Heart left ventricle (tissue), 16 donors: ENCODE measurements around the gene PSEN1. TPM values are rescaled to one million over a fixed set of nuclear protein-coding genes. Genes with fewer than 3 reads are reported as not detected.
A peak's percentile ranks its signal among the peaks of the same experiment; 100 is the strongest.

Source experiments
- ATAC-seq, 4 donors: fragments of 200-7000 bp; cut with Tn5 transposase; one replicate each; pipeline ENCODE4 v1.9.1; 2020 to 2022; ENCODE audit warnings: moderate library complexity in 4 of 4, mild to moderate bottlenecking in 3 of 4, moderate number of reproducible peaks in 1 of 4
- DNase-seq, 5 donors: peaks; one replicate each; pipeline ENCODE4 v3.0.0-alpha.2; 2020
- H3K27ac ChIP-seq, 12 donors: fragments of 200-600 bp; sonication (generic) in 4 of 12; one replicate each; pipeline versions ENCODE4 v1.5.0 to v1.8.0; 2016 to 2022; ENCODE audit warnings: mild to moderate bottlenecking in 2 of 12
- H3K27me3 ChIP-seq, 9 donors: fragments of 200-600 bp; sonication (generic) in 2 of 9; one replicate each; pipeline versions ENCODE4 v1.5.1 to v1.8.0; 2016 to 2022; ENCODE audit warnings: mild to moderate bottlenecking in 3 of 9
- H3K36me3 ChIP-seq, 9 donors: fragments of 200-600 bp; sonication (generic) in 2 of 9; one replicate each; pipeline versions ENCODE4 v1.5.0 to v1.8.0; 2018 to 2022; ENCODE audit warnings: mild to moderate bottlenecking in 2 of 9
- H3K4me1 ChIP-seq, 12 donors: fragments of 200-600 bp; sonication (generic) in 4 of 12; one replicate each; pipeline versions ENCODE4 v1.5.0 to v1.8.0; 2016 to 2022; ENCODE audit warnings: mild to moderate bottlenecking in 3 of 12
- H3K4me3 ChIP-seq, 12 donors: fragments of 200-600 bp; sonication (generic) in 4 of 12; one replicate each; pipeline versions ENCODE4 v1.5.0 to v1.8.0; 2017 to 2022; ENCODE audit warnings: mild to moderate bottlenecking in 9 of 12, moderate library complexity in 4 of 12
- H3K9me3 ChIP-seq, 12 donors: fragments of 200-600 bp; sonication (generic) in 4 of 12; one replicate each; pipeline versions ENCODE4 v1.5.0 to v1.8.0; 2016 to 2022; ENCODE audit warnings: mild to moderate bottlenecking in 1 of 12
- CTCF ChIP-seq, 12 donors: fragments of 200-600 bp; sonication (generic) in 4 of 12; IDR thresholded peaks; one replicate each; pipeline versions ENCODE4 v1.5.0 to v1.8.0; 2018 to 2022; ENCODE audit warnings: antibody characterized with exemption in 12 of 12, mild to moderate bottlenecking in 5 of 12
- POLR2A ChIP-seq, 2 donors: fragments of 450-650 bp; IDR thresholded peaks; one replicate each; pipeline ENCODE4 v1.6.1; 2017; ENCODE audit warnings: antibody characterized with exemption in 2 of 2, mild to moderate bottlenecking in 2 of 2, moderate library complexity in 2 of 2
- WGBS, 4 donors: extraction: QIAGEN DNeasy Blood & Tissue Kit in 2 of 4; methylation state at CpG; one replicate each; pipeline versions ENCODE4 v1.1.5 to v1.1.7; 2013 to 2018; 5-methylcytosine and 5-hydroxymethylcytosine counted together
- intact Hi-C, 10 donors: fragments of 100-400 bp; cut with DNase I; formaldehyde crosslinking; loops; one replicate each; pipeline versions ENCODE4 v1.11.1 to v1.14.2; 2022
- polyA plus RNA-seq, 2 donors: library from polyadenylated mRNA; stranded (reverse); fragments of 200-250 nt; gene quantifications; one replicate each; pipeline ENCODE4 v1.2.3, GENCODE V29; 2013
- total RNA-seq, 9 donors: library from RNA; depleted of rRNA in 2 of 9; stranded (reverse); fragments of >200 nt in 2 of 9; fragmentation: NEBNext Ultra II Directional in 3 of 9; extraction: Animal tissue kit (Norgen Biotek cat#: 25700) in 3 of 9; gene quantifications; one replicate each; pipeline versions ENCODE4 v1.1.0 to v1.2.4, GENCODE V29; 2016 to 2023
- donor health status: ischemic (EF 13 %, LVEDD 7.1; RV severe dilation, severe dysfunction).
- donor health status: healthy with polysubstance abuse.
- donor health status: DM: no; HTN: yes; CAD: no.
- donor health status: DM: no; HTN: no; CAD: no.
- donor health status: ischemic (EF 25% LVEDD 6.9; RV normal size, moderate dysfunction).
- donor health status: ischemic (EF 25% LVEDD 5.7; RV mildly dilated, moderate dysfunction).
- donor health status: healthy.
- donor health status: DM: yes; HTN: yes; CAD: no.
- donor health status: ischemic (EF 35%, LVEDD 5.7; RV mildly dilated, moderate dysfunction).
- donor health status: nonischemic (EF 11% LVEDD 7.7; RV severe dilation, severe dysfunction).
- donor health status: DM: yes; HTN: yes; CAD: no.
- donor health status: PGD.
- donor health status: ischemic (EF 29% LVEDD 5.4; RV normal size, mild dysfunction).
- donor health status: nonischemic (EF 23%, LVEDD 6.1; RV moderate dilation, normal function).

PSEN1 gene
- total and polyA plus RNA-seq, 11 donors = 11.6 to 44.1 (median 22.4) TPM

GRCh38 chr14:73143617-73144016 is 7.3 kb downstream of the PSEN1 start:
- Histone ChIP-seq H3K9me3 (no peaks in the 10 kb centered on the region), H3K27me3 (no peaks in the 10 kb centered on the region), H3K4me1 (peaks cover 0 to 23% (median 9%) of the 10 kb centered on the region in 12 donors), H3K4me3 (no peak overlapping the region), H3K27ac (peak overlapping the region in 1 of 12 donors; percentile 5), H3K36me3 (peaks cover 0 to 15% (median 11%) of the 10 kb centered on the region in 9 donors)
- intact Hi-C loops = no loop called here
- no peak for TF ChIP-seq POLR2A (IDR thresholded peaks at IDR 0.05)
- TF ChIP-seq CTCF (IDR thresholded peaks at IDR 0.05) = no peak
- DNase-seq (no peak), ATAC-seq (no peak)
- WGBS, 4 donors = 91 to 97% (median 92%) methylated on average over 3 of the region's 3 CpGs

- H3K4me1 ChIP-seq = peaks cover 0 to 22% (median 8%) of the 10 kb centered on the region in 12 donors
- no peak overlapping the region for H3K27ac ChIP-seq
- WGBS, 4 donors = 94 to 96% (median 95%) methylated on average over 3 of the region's 3 CpGs
- intact Hi-C loops = no loop called here
- H3K4me3 ChIP-seq = no peak overlapping the region
- H3K36me3 ChIP-seq = peaks cover 0 to 32% (median 28%) of the 10 kb centered on the region in 9 donors
- no peak for ATAC-seq
- DNase-seq = no peak
- H3K9me3 ChIP-seq = no peaks in the 10 kb centered on the region
- no peaks in the 10 kb centered on the region for H3K27me3 ChIP-seq
- TF ChIP-seq POLR2A (IDR thresholded peaks at IDR 0.05) (no peak), CTCF (IDR thresholded peaks at IDR 0.05) (no peak)
Measured at GRCh38 chr14:73145371-73145770, 9.1 kb downstream of the PSEN1 start.

GRCh38 chr14:73146111-73146510 is 9.8 kb downstream of the PSEN1 start:
- H3K27me3 ChIP-seq = no peaks in the 10 kb centered on the region
- intact Hi-C loops = no loop called here
- H3K4me1 ChIP-seq = peaks cover 0 to 19% (median 8%) of the 10 kb centered on the region in 12 donors
- peaks cover 0 to 40% (median 34%) of the 10 kb centered on the region in 9 donors for H3K36me3 ChIP-seq
- no peak for ATAC-seq
- WGBS, 4 donors = 76 to 89% (median 83%) methylated on average over 3 of the region's 3 CpGs
- no peak overlapping the region for H3K4me3 ChIP-seq
- H3K9me3 ChIP-seq = no peaks in the 10 kb centered on the region
- no peak for DNase-seq
- no peak overlapping the region for H3K27ac ChIP-seq
- TF ChIP-seq CTCF (IDR thresholded peaks at IDR 0.05) (no peak), POLR2A (IDR thresholded peaks at IDR 0.05) (no peak)

- no peaks in the 10 kb centered on the region for H3K9me3 ChIP-seq
- peaks cover 0 to 11% (median 0%) of the 10 kb centered on the region in 12 donors for H3K4me1 ChIP-seq
- peaks cover 0 to 76% (median 67%) of the 10 kb centered on the region in 9 donors for H3K36me3 ChIP-seq
- no peak overlapping the region for H3K4me3 ChIP-seq
- intact Hi-C loops = no loop called here
- no peaks in the 10 kb centered on the region for H3K27me3 ChIP-seq
- WGBS, 4 donors = 92 to 96% (median 95%) methylated on average over 2 of the region's 2 CpGs
- DNase-seq (no peak), ATAC-seq (no peak)
- TF ChIP-seq CTCF (IDR thresholded peaks at IDR 0.05) = no peak
- no peak for TF ChIP-seq POLR2A (IDR thresholded peaks at IDR 0.05)
- H3K27ac ChIP-seq = no peak overlapping the region
Measured at GRCh38 chr14:73149753-73150152, 13.4 kb downstream of the PSEN1 start.
